HEK293 (cell line): ENCODE data around the gene CSF1.
"Not testable (repeated sequence)": the region's sequence is repeated elsewhere in the genome, so short reads cannot be mapped to it uniquely, and the experiment has no call there.

Experiments used
- CTCF ChIA-PET: fragments of 350-600 bp; formaldehyde crosslinking; extraction: SDS; loops from one replicate; lab custom pipeline; 2021; ENCODE audit warnings: antibody characterized with exemption; lab: Yijun Ruan, JAX
- POLR2A ChIA-PET: fragments of 300-600 bp; formaldehyde crosslinking; extraction: SDS; loops from one replicate; lab custom pipeline; 2020; ENCODE audit warnings: antibody characterized with exemption, inconsistent platforms; lab: Yijun Ruan, JAX
- H3K27ac ChIP-seq: fragments of 200-500 bp; sonication (Bioruptor generic); 2 replicates; pipeline ENCODE4 v1.5.1; 2014; ENCODE audit warnings: low read depth, low read length, control low read depth, inconsistent platforms; ENCODE audit errors: extremely low read depth
- H3K36me3 ChIP-seq, 2 experiments: fragments of 200-500 bp in 1 of 2; sonication (Bioruptor generic) in 1 of 2; 1 replicate in 1 of 2; 2 replicates in 1 of 2; pipeline ENCODE4 v1.5.1; 2014 to 2017; ENCODE audit warnings: inconsistent platforms in 2 of 2, low read length in 2 of 2; ENCODE audit not compliant: control insufficient read depth in 2 of 2, insufficient read depth in 1 of 2
- H3K4me1 ChIP-seq: fragments of 200-500 bp; sonication (Bioruptor generic); 2 replicates; pipeline ENCODE4 v1.5.1; 2014; ENCODE audit warnings: mild to moderate bottlenecking, low read length, inconsistent platforms; ENCODE audit not compliant: control insufficient read depth, insufficient read depth
- H3K4me3 ChIP-seq: 2 replicates; pipeline ENCODE4 v1.5.1; 2011; ENCODE audit warnings: low read depth, mild to moderate bottlenecking, control low read depth, low read length, moderate library complexity
- H3K9me3 ChIP-seq: fragments of 200-500 bp; sonication (Bioruptor generic); 2 replicates; pipeline ENCODE4 v1.5.1; 2014; ENCODE audit warnings: low read depth, low read length, inconsistent platforms; ENCODE audit not compliant: control insufficient read depth, insufficient read depth
- BCL11B ChIP-seq: fragments of 450-650 bp; formaldehyde crosslinking; IDR thresholded peaks from 2 replicates; pipeline ENCODE4 v1.5.1; 2016; ENCODE audit warnings: low read depth, missing biosample characterization, missing genetic modification characterization
- GLIS1 ChIP-seq: fragments of 450-650 bp; formaldehyde crosslinking; IDR thresholded peaks from 2 replicates; pipeline ENCODE4 v1.5.1; 2016; ENCODE audit warnings: missing biosample characterization, missing genetic modification characterization
- PRDM1 ChIP-seq: fragments of 450-650 bp; formaldehyde crosslinking; IDR thresholded peaks from 2 replicates; pipeline ENCODE4; 2016; ENCODE audit warnings: missing biosample characterization, missing genetic modification characterization
- SCRT1 ChIP-seq: fragments of 450-650 bp; formaldehyde crosslinking; IDR thresholded peaks from 2 replicates; pipeline ENCODE4 v1.5.1; 2016; ENCODE audit warnings: missing biosample characterization, missing genetic modification characterization, borderline replicate concordance
- SP2 ChIP-seq: fragments of 450-650 bp; formaldehyde crosslinking; IDR thresholded peaks from 2 replicates; pipeline ENCODE4 v1.5.1; 2016; ENCODE audit warnings: missing biosample characterization, missing genetic modification characterization
- ZBTB17 ChIP-seq: fragments of 450-650 bp; formaldehyde crosslinking; IDR thresholded peaks from 2 replicates; pipeline ENCODE4 v1.5.1; 2016; ENCODE audit warnings: missing biosample characterization, missing genetic modification characterization
- ZFP41 ChIP-seq: fragments of 450-650 bp; formaldehyde crosslinking; IDR thresholded peaks from 2 replicates; pipeline ENCODE4 v1.5.1; 2016; ENCODE audit warnings: missing biosample characterization, missing genetic modification characterization, borderline replicate concordance
- ZNF184 ChIP-seq: fragments of 450-650 bp; IDR thresholded peaks from 2 replicates; pipeline ENCODE4 v1.5.1; 2018; ENCODE audit warnings: missing biosample characterization, mild to moderate bottlenecking, missing genetic modification characterization
- ZNF2 ChIP-seq: fragments of 450-650 bp; formaldehyde crosslinking; IDR thresholded peaks from 2 replicates; pipeline ENCODE4 v1.5.1; 2016; ENCODE audit warnings: missing biosample characterization, missing genetic modification characterization
- ZNF302 ChIP-seq: fragments of 450-650 bp; formaldehyde crosslinking; IDR thresholded peaks from 2 replicates; pipeline ENCODE4 v1.5.1; 2016; ENCODE audit warnings: missing biosample characterization, missing genetic modification characterization, low read depth
- ZNF473 ChIP-seq: fragments of 450-650 bp; formaldehyde crosslinking; IDR thresholded peaks from 2 replicates; pipeline ENCODE4 v1.5.1; 2017; ENCODE audit warnings: missing biosample characterization, missing genetic modification characterization
- ZNF48 ChIP-seq: fragments of 450-650 bp; formaldehyde crosslinking; IDR thresholded peaks from 2 replicates; pipeline ENCODE4 v1.5.1; 2016; ENCODE audit warnings: missing biosample characterization, missing genetic modification characterization
- ZNF510 ChIP-seq: fragments of 450-650 bp; formaldehyde crosslinking; IDR thresholded peaks from 2 replicates; pipeline ENCODE4 v1.5.1; 2018; ENCODE audit warnings: mild to moderate bottlenecking, missing genetic modification characterization, missing biosample characterization; ENCODE audit not compliant: insufficient replicate concordance
- ZNF664 ChIP-seq: fragments of 450-650 bp; formaldehyde crosslinking; IDR thresholded peaks from 2 replicates; pipeline ENCODE4 v1.5.1; 2016; ENCODE audit warnings: missing biosample characterization, missing genetic modification characterization
- ZNF707 ChIP-seq: fragments of 450-650 bp; formaldehyde crosslinking; IDR thresholded peaks from 2 replicates; pipeline ENCODE4 v1.5.1; 2016; ENCODE audit warnings: missing biosample characterization, missing genetic modification characterization
- ZNF776 ChIP-seq: fragments of 450-650 bp; formaldehyde crosslinking; IDR thresholded peaks from 2 replicates; pipeline ENCODE4 v1.5.0; 2017; ENCODE audit warnings: missing biosample characterization, missing genetic modification characterization, borderline replicate concordance
- ZNF785 ChIP-seq: fragments of 450-650 bp; formaldehyde crosslinking; IDR thresholded peaks from 2 replicates; pipeline ENCODE4 v1.5.1; 2016; ENCODE audit warnings: missing biosample characterization, missing genetic modification characterization
- TF ChIP-seq, protein P1 (sequence below): fragments of 450-650 bp; formaldehyde crosslinking; IDR thresholded peaks from 2 replicates; pipeline ENCODE4 v1.5.1; 2016; ENCODE audit warnings: missing biosample characterization, missing genetic modification characterization
- TF ChIP-seq, protein P2 (sequence below): fragments of 450-650 bp; formaldehyde crosslinking; IDR thresholded peaks from 2 replicates; pipeline ENCODE4 v1.5.1; 2016; ENCODE audit warnings: missing biosample characterization, missing genetic modification characterization

Gene CSF1

DNA sequence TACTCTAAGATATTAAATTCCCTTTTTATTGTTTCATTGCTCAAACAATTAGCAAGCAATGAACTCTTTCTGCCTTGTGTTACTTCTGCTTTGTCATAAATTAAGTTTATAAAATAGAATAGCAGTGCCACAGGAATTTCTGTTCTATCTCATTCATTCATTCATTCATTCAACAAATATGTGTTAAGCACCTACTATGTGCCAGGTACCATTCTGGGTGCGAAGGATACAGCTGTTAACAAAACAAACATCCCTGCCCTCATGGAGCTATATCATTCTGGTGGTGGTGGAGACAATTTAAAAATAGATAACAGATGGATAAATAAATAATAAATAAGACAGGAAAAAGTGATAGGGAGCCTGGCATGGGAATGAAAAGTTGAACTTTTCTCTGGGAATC is 39.4 kb downstream of the CSF1 start:
- Histone ChIP-seq H3K27ac (no peak overlapping the region), H3K4me1 (0 out of 2 replicates have a peak, but pooled peaks cover 2% of the 10 kb centered on the region), H3K9me3 (no peaks in the 10 kb centered on the region), H3K4me3 (no peak overlapping the region), H3K36me3 (no peaks in the 10 kb centered on the region)
- CTCF ChIA-PET, result interaction anchor here (0.7 kb wide), 1 partner anchor 169 kb away, joined by 3 read pairs; no protein-coding TSS in a partner anchor
- POLR2A ChIA-PET, result no interaction called here
- TF ChIP-seq ZNF184 (tag by site-specific recombination) (no peak), BCL11B (tag by site-specific recombination) (no peak), ZNF664 (tag by site-specific recombination) (no peak), ZNF785 (tag by site-specific recombination) (no peak), ZNF302 (tag by site-specific recombination) (no peak), SCRT1 (tag by site-specific recombination) (no peak), ZNF473 (tag by site-specific recombination) (no peak), ZFP41 (tag by site-specific recombination) (no peak), ZNF2 (tag by site-specific recombination) (no peak), ZNF510 (tag by site-specific recombination) (no peak), ZNF48 (tag by site-specific recombination) (no peak), ZNF776 (no peak), GLIS1 (tag by site-specific recombination) (no peak), ZNF707 (tag by site-specific recombination) (no peak)
- TF ChIP-seq, protein P1, sequence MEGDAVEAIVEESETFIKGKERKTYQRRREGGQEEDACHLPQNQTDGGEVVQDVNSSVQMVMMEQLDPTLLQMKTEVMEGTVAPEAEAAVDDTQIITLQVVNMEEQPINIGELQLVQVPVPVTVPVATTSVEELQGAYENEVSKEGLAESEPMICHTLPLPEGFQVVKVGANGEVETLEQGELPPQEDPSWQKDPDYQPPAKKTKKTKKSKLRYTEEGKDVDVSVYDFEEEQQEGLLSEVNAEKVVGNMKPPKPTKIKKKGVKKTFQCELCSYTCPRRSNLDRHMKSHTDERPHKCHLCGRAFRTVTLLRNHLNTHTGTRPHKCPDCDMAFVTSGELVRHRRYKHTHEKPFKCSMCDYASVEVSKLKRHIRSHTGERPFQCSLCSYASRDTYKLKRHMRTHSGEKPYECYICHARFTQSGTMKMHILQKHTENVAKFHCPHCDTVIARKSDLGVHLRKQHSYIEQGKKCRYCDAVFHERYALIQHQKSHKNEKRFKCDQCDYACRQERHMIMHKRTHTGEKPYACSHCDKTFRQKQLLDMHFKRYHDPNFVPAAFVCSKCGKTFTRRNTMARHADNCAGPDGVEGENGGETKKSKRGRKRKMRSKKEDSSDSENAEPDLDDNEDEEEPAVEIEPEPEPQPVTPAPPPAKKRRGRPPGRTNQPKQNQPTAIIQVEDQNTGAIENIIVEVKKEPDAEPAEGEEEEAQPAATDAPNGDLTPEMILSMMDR (tag by site-specific recombination), result no peak
- TF ChIP-seq, protein P2, sequence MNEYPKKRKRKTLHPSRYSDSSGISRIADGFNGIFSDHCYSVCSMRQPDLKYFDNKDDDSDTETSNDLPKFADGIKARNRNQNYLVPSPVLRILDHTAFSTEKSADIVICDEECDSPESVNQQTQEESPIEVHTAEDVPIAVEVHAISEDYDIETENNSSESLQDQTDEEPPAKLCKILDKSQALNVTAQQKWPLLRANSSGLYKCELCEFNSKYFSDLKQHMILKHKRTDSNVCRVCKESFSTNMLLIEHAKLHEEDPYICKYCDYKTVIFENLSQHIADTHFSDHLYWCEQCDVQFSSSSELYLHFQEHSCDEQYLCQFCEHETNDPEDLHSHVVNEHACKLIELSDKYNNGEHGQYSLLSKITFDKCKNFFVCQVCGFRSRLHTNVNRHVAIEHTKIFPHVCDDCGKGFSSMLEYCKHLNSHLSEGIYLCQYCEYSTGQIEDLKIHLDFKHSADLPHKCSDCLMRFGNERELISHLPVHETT (tag by site-specific recombination), result no peak

DNA sequence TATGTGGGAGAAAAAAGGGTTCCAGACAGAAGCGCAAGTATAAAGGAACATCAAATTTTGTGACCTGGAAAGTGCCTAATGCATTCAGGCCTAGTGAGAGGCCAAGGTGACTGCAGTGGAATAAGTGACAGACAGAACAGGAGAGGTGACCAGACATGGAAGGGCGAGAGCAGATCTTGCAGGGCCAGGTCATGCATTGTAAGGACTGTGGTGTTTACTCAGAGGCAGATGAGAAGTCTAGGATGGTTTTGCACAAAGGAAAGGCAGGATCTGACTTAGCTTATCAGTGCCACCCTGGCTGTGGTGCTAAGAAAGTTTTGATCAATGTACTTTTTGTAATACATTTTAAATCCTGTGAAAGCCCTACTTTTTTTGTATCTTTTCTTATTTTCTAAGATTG is 39.9 kb downstream of the CSF1 start:
- Histone ChIP-seq H3K4me3 (no peak overlapping the region), H3K27ac (no peak overlapping the region), H3K4me1 (0 out of 2 replicates have a peak, but pooled peaks cover 2% of the 10 kb centered on the region), H3K36me3 (no peaks in the 10 kb centered on the region), H3K9me3 (no peaks in the 10 kb centered on the region)
- ChIA-PET CTCF (interaction anchor here (0.7 kb wide), 1 partner anchor 169 kb away, joined by 3 read pairs; no protein-coding TSS in a partner anchor), POLR2A (no interaction called here)
- TF ChIP-seq ZBTB17 (peak; percentile 95), PRDM1 (tag by site-specific recombination) (0 out of 2 replicates have a peak, but pooled peaks have one; percentile 43), SP2 (tag by site-specific recombination) (no peak)
- TF ChIP-seq, all 188 proteins: peak for 2

DNA sequence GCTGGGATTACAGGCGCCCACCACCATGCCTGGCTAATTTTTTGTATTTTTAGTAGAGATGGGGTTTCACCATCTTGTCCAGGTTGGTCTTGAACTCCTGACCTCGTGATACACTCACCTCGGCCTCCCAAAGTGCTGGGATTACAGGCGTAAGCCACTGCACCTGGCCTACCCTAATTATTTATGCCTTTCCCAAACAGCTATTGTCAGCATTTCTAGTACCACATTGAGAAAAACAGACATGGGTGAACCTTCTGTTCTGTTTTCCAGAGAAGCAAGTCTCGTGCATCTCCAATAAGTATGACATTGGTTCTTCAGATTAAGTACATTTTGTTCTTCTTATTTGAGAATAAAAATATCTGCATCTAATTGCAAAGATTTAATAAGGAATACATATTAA is 40.9 kb downstream of the CSF1 start:
- H3K4me1 ChIP-seq, H3K4me3 ChIP-seq, POLR2A ChIA-PET, H3K27ac ChIP-seq, H3K36me3 ChIP-seq, H3K9me3 ChIP-seq: not testable (repeated sequence)
- CTCF ChIA-PET, result interaction anchor here (0.6 kb wide), 1 partner anchor 31 kb away, joined by 3 read pairs; no protein-coding TSS in a partner anchor
